Smooth muscle cell (in vitro differentiated cells): ENCODE results near the gene ETV6. TPM values are rescaled to one million over a fixed set of nuclear protein-coding genes. Genes with fewer than 3 reads are reported as not detected.

Experiments used
- DNase-seq: peaks from one replicate; lab custom pipeline; 2025; ENCODE audit not compliant: unreplicated experiment; lab: John Stamatoyannopoulos, UW
- H2AFZ ChIP-seq: fragments of 200-600 bp; sonication (generic); 2 replicates; pipeline ENCODE4 v1.6.0; 2016; ENCODE audit warnings: antibody characterized with exemption, low read depth, mild to moderate bottlenecking
- H3F3A ChIP-seq: fragments of 200-600 bp; sonication (generic); 2 replicates; pipeline ENCODE4 v1.6.0; 2017; ENCODE audit warnings: antibody characterized with exemption, low read depth
- H3K27ac ChIP-seq: fragments of 200-600 bp; sonication (generic); 2 replicates; pipeline ENCODE4 v1.5.1; 2016; ENCODE audit warnings: low read depth, mild to moderate bottlenecking
- H3K27me3 ChIP-seq: fragments of 200-600 bp; sonication (generic); 2 replicates; pipeline ENCODE4 v1.6.1; 2016; ENCODE audit warnings: low read depth, mild to moderate bottlenecking
- H3K36me3 ChIP-seq: fragments of 200-600 bp; sonication (generic); 2 replicates; pipeline ENCODE4 v1.5.1; 2016; ENCODE audit warnings: low read depth
- H3K4me1 ChIP-seq: fragments of 200-600 bp; sonication (generic); 2 replicates; pipeline ENCODE4 v1.5.1; 2016; ENCODE audit warnings: low read depth
- H3K4me2 ChIP-seq: fragments of 200-600 bp; sonication (generic); 2 replicates; pipeline ENCODE4 v1.6.0; 2016; ENCODE audit warnings: mild to moderate bottlenecking
- H3K4me3 ChIP-seq: fragments of 200-600 bp; sonication (generic); 2 replicates; pipeline ENCODE4 v1.5.1; 2016; ENCODE audit warnings: mild to moderate bottlenecking
- H3K79me2 ChIP-seq: fragments of 200-600 bp; sonication (generic); 2 replicates; pipeline ENCODE4 v1.6.0; 2016; ENCODE audit warnings: low read depth, mild to moderate bottlenecking
- H3K9ac ChIP-seq: fragments of 200-600 bp; sonication (generic); 2 replicates; pipeline ENCODE4 v1.6.0; 2016; ENCODE audit warnings: low read depth
- H3K9me3 ChIP-seq: fragments of 200-600 bp; sonication (generic); replicated peaks from 2 replicates; pipeline ENCODE4 v1.5.1; 2016; ENCODE audit warnings: low read depth
- H4K20me1 ChIP-seq: fragments of 200-600 bp; sonication (generic); 2 replicates; pipeline ENCODE4 v1.6.0; 2016; ENCODE audit warnings: low read depth
- WGBS: methylation state at CpG from one replicate; pipeline ENCODE4 v1.1.7; 2016; ENCODE audit warnings: low lambda C conversion rate; 5-methylcytosine and 5-hydroxymethylcytosine counted together
- polyA plus RNA-seq: library from polyadenylated mRNA; unstranded; fragments of >200 nt; fragmentation: Nextera tagmentation; extraction: Ambion mirVana; gene quantifications from 2 replicates; pipeline ENCODE4 v1.2.1, GENCODE V29; 2016
- total RNA-seq: library from RNA; depleted of rRNA; stranded (reverse); fragments of >200 nt; gene quantifications from 2 replicates; pipeline ENCODE4 v1.2.3, GENCODE V29; 2014
- TF ChIP-seq, protein P1 (sequence below): fragments of 200-600 bp; sonication (generic); IDR thresholded peaks from 2 replicates; pipeline ENCODE4 v1.5.1; 2017; ENCODE audit warnings: borderline replicate concordance, mild to moderate bottlenecking, antibody characterized with exemption; ENCODE audit not compliant: insufficient read depth, poor library complexity, severe bottlenecking

Gene ETV6
- total and polyA plus RNA-seq, 2 experiments from 2014 or later = 11.5 to 23.8 TPM

GRCh38 chr12:11832093-11832492 is 182.6 kb downstream of the ETV6 start:
- Histone ChIP-seq H3K9me3 (no peaks in the 10 kb centered on the region), H3K4me3 (no peak overlapping the region), H2AFZ (no peak overlapping the region), H3K4me2 (no peak overlapping the region), H3K27me3 (no peaks in the 10 kb centered on the region), H3K9ac (no peak overlapping the region), H3K36me3 (no peaks in the 10 kb centered on the region), H3K79me2 (peaks cover 51% of the 10 kb centered on the region), H3F3A (peaks cover 19% of the 10 kb centered on the region), H4K20me1 (peaks cover 22% of the 10 kb centered on the region), H3K4me1 (peaks cover 29% of the 10 kb centered on the region), H3K27ac (no peak overlapping the region)
- 85% methylated on average over 4 of the region's 4 CpGs for WGBS
- DNase-seq = no peak
- TF ChIP-seq, protein P1, sequence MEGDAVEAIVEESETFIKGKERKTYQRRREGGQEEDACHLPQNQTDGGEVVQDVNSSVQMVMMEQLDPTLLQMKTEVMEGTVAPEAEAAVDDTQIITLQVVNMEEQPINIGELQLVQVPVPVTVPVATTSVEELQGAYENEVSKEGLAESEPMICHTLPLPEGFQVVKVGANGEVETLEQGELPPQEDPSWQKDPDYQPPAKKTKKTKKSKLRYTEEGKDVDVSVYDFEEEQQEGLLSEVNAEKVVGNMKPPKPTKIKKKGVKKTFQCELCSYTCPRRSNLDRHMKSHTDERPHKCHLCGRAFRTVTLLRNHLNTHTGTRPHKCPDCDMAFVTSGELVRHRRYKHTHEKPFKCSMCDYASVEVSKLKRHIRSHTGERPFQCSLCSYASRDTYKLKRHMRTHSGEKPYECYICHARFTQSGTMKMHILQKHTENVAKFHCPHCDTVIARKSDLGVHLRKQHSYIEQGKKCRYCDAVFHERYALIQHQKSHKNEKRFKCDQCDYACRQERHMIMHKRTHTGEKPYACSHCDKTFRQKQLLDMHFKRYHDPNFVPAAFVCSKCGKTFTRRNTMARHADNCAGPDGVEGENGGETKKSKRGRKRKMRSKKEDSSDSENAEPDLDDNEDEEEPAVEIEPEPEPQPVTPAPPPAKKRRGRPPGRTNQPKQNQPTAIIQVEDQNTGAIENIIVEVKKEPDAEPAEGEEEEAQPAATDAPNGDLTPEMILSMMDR = no peak

DNA sequence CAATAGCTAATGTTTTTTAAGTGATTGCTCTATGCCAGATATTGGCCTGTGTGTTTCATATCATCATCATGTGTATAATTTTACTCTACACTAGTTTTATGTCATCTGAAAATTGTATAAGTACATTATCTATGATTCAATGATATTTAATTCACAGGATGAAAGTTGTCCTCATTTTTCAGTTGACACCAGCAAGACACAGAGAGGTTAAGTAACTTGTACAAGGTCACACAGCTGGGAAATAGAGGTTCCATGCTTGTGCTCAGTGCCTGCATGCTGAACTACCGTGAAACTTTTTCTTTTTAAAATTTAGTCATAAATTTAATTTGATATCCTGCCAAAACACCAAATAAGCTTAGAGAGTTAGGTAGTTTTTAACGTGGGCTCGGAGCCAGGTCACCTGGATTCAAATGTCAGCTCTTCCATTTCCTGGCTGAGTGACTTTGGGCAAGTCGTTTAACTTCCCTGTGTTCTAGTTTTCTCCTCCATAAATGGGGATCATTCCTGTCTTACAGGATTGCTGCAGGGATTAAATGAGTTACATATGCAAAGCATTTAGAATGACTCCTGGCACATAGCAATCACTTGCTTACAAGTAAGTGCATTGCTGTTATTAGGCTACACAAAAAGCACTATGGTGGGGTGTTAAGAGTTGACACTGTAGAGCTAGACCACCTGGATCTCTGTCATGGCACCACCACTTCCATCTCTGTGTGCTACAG is 183.9 kb downstream of the ETV6 start:
- Histone ChIP-seq H4K20me1 (peaks cover 15% of the 10 kb centered on the region), H2AFZ (no peak overlapping the region), H3K4me3 (no peak overlapping the region), H3K9ac (no peak overlapping the region), H3K27me3 (no peaks in the 10 kb centered on the region), H3K4me2 (no peak overlapping the region), H3K9me3 (no peaks in the 10 kb centered on the region), H3K79me2 (peaks cover 64% of the 10 kb centered on the region), H3K4me1 (peaks cover 17% of the 10 kb centered on the region), H3K36me3 (no peaks in the 10 kb centered on the region), H3F3A (peaks cover 12% of the 10 kb centered on the region), H3K27ac (peak overlapping the region; percentile 39)
- TF ChIP-seq, protein P1 = no peak
- DNase-seq = no peak
- WGBS = 82% methylated on average over 4 of the region's 4 CpGs

GRCh38 chr12:11834104-11834812 is 184.8 kb downstream of the ETV6 start:
- TF ChIP-seq, protein P1 = no peak
- Histone ChIP-seq H3K4me2 (peak overlapping the region; percentile 24), H3K27ac (peak overlapping the region; percentile 39)

More at GRCh38 chr12:11834104-11834812, 184.8 kb downstream of the ETV6 start:
- Histone ChIP-seq H3K9me3 (no peaks in the 10 kb centered on the region), H3F3A (peaks cover 9% of the 10 kb centered on the region), H3K27me3 (no peaks in the 10 kb centered on the region), H3K79me2 (peaks cover 66% of the 10 kb centered on the region), H4K20me1 (peaks cover 15% of the 10 kb centered on the region), H3K36me3 (no peaks in the 10 kb centered on the region), H2AFZ (no peak overlapping the region), H3K4me3 (no peak overlapping the region), H3K4me1 (peaks cover 7% of the 10 kb centered on the region), H3K9ac (no peak overlapping the region)
- WGBS = 35% methylated on average over 4 of the region's 4 CpGs
- no peak for DNase-seq
